ENCODE measurements around the gene HEATR1. TPM values are rescaled to one million over a fixed set of nuclear protein-coding genes. Genes with fewer than 3 reads are reported as not detected.

HEATR1 gene, protein sequence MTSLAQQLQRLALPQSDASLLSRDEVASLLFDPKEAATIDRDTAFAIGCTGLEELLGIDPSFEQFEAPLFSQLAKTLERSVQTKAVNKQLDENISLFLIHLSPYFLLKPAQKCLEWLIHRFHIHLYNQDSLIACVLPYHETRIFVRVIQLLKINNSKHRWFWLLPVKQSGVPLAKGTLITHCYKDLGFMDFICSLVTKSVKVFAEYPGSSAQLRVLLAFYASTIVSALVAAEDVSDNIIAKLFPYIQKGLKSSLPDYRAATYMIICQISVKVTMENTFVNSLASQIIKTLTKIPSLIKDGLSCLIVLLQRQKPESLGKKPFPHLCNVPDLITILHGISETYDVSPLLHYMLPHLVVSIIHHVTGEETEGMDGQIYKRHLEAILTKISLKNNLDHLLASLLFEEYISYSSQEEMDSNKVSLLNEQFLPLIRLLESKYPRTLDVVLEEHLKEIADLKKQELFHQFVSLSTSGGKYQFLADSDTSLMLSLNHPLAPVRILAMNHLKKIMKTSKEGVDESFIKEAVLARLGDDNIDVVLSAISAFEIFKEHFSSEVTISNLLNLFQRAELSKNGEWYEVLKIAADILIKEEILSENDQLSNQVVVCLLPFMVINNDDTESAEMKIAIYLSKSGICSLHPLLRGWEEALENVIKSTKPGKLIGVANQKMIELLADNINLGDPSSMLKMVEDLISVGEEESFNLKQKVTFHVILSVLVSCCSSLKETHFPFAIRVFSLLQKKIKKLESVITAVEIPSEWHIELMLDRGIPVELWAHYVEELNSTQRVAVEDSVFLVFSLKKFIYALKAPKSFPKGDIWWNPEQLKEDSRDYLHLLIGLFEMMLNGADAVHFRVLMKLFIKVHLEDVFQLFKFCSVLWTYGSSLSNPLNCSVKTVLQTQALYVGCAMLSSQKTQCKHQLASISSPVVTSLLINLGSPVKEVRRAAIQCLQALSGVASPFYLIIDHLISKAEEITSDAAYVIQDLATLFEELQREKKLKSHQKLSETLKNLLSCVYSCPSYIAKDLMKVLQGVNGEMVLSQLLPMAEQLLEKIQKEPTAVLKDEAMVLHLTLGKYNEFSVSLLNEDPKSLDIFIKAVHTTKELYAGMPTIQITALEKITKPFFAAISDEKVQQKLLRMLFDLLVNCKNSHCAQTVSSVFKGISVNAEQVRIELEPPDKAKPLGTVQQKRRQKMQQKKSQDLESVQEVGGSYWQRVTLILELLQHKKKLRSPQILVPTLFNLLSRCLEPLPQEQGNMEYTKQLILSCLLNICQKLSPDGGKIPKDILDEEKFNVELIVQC (N-terminal part only)
- 22.6 to 28.2 TPM (median 26.2 TPM) in 5 replicates for total RNA-seq (2022; extraction: Qiagen RNA extraction)

DNA sequence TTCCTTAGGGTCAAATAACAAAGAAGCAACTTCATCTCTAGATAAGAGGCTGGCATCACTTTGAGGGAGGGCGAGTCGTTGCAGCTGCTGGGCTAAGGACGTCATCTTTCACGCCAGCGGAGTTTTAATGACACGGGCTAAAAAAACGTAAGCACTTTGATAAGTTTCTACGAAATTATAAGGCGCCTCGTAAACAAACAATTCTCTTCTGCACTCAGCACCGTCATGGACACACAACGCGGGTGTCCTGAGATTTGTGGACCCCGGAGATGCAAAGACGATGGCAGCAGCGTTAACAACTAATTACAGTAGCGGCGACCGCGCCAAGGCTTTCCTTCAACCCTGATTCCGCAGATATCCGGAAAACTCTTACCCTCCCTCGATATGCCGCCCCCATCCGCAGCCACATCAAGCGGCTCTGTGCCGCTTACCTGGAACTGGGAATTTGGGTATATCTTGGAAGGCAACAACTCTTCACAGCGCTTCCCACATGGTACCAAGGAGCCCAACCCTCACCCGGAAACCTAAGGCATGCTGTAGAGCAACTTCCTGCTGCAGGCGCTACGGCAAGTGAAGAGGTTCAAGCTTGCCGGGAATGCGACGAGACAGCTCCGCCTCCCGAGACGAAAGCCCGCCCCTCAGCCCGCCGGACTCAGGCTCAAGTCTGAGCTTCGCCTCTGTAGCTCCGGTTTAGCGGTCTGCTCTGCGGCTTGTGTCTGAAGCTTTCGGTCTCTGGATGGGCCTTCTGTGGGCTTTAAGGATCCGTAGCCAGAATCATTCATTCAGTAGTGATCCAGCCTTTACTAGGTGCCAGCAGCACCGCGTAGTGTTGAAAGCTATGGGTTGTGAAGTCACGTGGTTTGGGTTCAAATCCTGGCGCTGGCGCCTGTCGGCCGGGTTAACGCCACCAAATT, at the start of gene HEATR1:
TSS of gene HEATR1 (minus strand) at position 526 of the 914 bp plus-strand sequence. CDS start at position 105, 421 bp downstream.

DNA sequence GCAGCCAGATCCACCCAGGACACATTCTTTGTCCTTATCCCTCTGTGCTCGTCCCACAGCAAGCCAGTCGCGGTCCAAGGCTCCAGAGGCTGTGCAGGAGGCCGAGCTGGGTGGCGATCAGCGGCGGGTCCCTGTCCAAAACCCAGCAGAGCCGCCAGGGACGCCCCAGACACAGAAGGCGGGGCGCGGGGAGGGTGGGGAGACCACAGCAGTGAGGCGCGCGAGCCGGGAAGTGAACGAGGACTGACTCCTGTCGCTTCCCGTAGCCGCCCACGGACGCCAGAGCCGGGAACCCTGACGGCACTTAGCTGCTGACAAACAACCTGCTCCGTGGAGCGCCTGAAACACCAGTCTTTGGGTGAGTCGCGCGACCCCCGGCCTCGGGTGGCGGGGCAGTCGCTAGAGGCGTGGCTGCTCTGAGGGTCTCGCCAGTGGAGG, 80.6 kb downstream of the HEATR1 start, which contains the start of gene LGALS8:
TSS of gene LGALS8 (plus strand) at position 279 of the 438 bp plus-strand sequence. CDS start 2,089 bp downstream, outside the sequence.

Other genes with a start within 250 kb of the HEATR1 start
- gene EDARADD, start 210.2 kb downstream of the HEATR1 start, total RNA-seq (2022; extraction: Qiagen RNA extraction) = 3.2 to 3.4 TPM (median 3.3 TPM) in 5 replicates
- gene LGALS8, start 80.5 kb downstream of the HEATR1 start, total RNA-seq (2022; extraction: Qiagen RNA extraction) = 30.5 to 46.3 TPM (median 34.0 TPM) in 5 replicates
- gene ACTN2, start 82.0 kb upstream of the HEATR1 start, total RNA-seq (2022; extraction: Qiagen RNA extraction) = 0.03 to 0.14 TPM (median 0.07 TPM) in 4 of 5 replicates, not detected in the other
- gene MTR, start 190.8 kb upstream of the HEATR1 start, total RNA-seq (2022; extraction: Qiagen RNA extraction) = 4.2 to 7.2 TPM (median 6.1 TPM) in 5 replicates